GM12892 (cell line): ENCODE results near the gene KCNK1.
"Not testable (repeated sequence)": the region's sequence is repeated elsewhere in the genome, so short reads cannot be mapped to it uniquely, and the experiment has no call there.

ENCODE experiments used
- DNase-seq: peaks from one replicate; pipeline ENCODE4 v3.0.0; 2011; ENCODE audit not compliant: insufficient read length
- FAIRE-seq: peaks from 2 replicates; lab custom pipeline; 2011; peaks lifted over from hg19 to GRCh38; lab: Jason Lieb, UNC
- POLR2A ChIP-seq: IDR thresholded peaks from 2 replicates; pipeline ENCODE4 v1.6.1; 2011; ENCODE audit warnings: low read depth, low read length, control low read depth
- POLR2AphosphoS5 ChIP-seq: IDR thresholded peaks from 2 replicates; pipeline ENCODE4 v1.6.1; 2011; ENCODE audit warnings: low read depth, low read length, control low read depth
- TAF1 ChIP-seq: IDR thresholded peaks from 2 replicates; pipeline ENCODE4 v1.6.1; 2011; ENCODE audit warnings: low read depth, mild to moderate bottlenecking, control low read depth, low read length, borderline replicate concordance

KCNK1 gene

GRCh38 chr1:233664253-233664652 lies 50.3 kb downstream of the KCNK1 start:
- TF ChIP-seq POLR2A (no peak), POLR2AphosphoS5 (no peak), TAF1 (no peak)
- DNase-seq (no peak), FAIRE-seq (no peak)

GRCh38 chr1:233664804-233665574 lies 51.1 kb downstream of the KCNK1 start:
- DNase-seq = no peak
- TF ChIP-seq POLR2A (no peak), TAF1 (no peak), POLR2AphosphoS5 (no peak)
- FAIRE-seq = no peak

GRCh38 chr1:233665575-233666270 lies 51.8 kb downstream of the KCNK1 start:
- no peak for TF ChIP-seq POLR2AphosphoS5
- no peak for TF ChIP-seq POLR2A
- no peak for TF ChIP-seq TAF1
- no peak for DNase-seq
- no peak for FAIRE-seq

- no peak for TF ChIP-seq TAF1
- DNase-seq (no peak), FAIRE-seq (no peak)
Measured at GRCh38 chr1:233667741-233668140, 53.8 kb downstream of the KCNK1 start.

GRCh38 chr1:233668146-233668724 lies 54.3 kb downstream of the KCNK1 start:
- DNase-seq (no peak), FAIRE-seq (peak; percentile 36)
- no peak for TF ChIP-seq POLR2AphosphoS5
- no peak for TF ChIP-seq POLR2A
- no peak for TF ChIP-seq TAF1

- TF ChIP-seq POLR2A (no peak), TAF1 (no peak), POLR2AphosphoS5 (no peak)
- peak; percentile 22 for DNase-seq
- FAIRE-seq = peak; percentile 33
Measured at GRCh38 chr1:233668725-233669294, 54.9 kb downstream of the KCNK1 start.

- not testable (repeated sequence) for DNase-seq, FAIRE-seq
Measured at GRCh38 chr1:233670363-233670762, 56.5 kb downstream of the KCNK1 start.

- no peak for DNase-seq
- TF ChIP-seq POLR2A = no peak
- TF ChIP-seq TAF1 = no peak
- no peak for TF ChIP-seq POLR2AphosphoS5
- FAIRE-seq = peak; percentile 86
Measured at GRCh38 chr1:233671286-233671685, 57.4 kb downstream of the KCNK1 start.

- TF ChIP-seq TAF1 (no peak), POLR2AphosphoS5 (no peak), POLR2A (no peak)
- no peak for DNase-seq
- FAIRE-seq = peak; percentile 27
Measured at GRCh38 chr1:233672732-233673131, 58.8 kb downstream of the KCNK1 start.

GRCh38 chr1:233673261-233673946 lies 59.5 kb downstream of the KCNK1 start:
- TF ChIP-seq POLR2A (no peak), POLR2AphosphoS5 (no peak), TAF1 (no peak)
- FAIRE-seq = no peak
- no peak for DNase-seq

- no peak for FAIRE-seq
- TF ChIP-seq POLR2AphosphoS5 = no peak
- no peak for DNase-seq
Measured at GRCh38 chr1:233673947-233674431, 60.1 kb downstream of the KCNK1 start.
